Right atrium auricular region (tissue), 2 donors: Measurements from ENCODE around the gene CACNA2D2. TPM values are rescaled to one million over a fixed set of nuclear protein-coding genes. Genes with fewer than 3 reads are reported as not detected.

Experiments used
- DNase-seq: peaks from one replicate; pipeline ENCODE4 v3.0.0-alpha.2; 2019; ENCODE audit warnings: low spot score
- H3K27ac ChIP-seq, 2 donors: fragments of 200-600 bp; sonication (generic); 1 replicate in 1 of 2; 2 replicates in 1 of 2; pipeline ENCODE4 v1.5.1; 2016 to 2019
- H3K27me3 ChIP-seq, 2 donors: fragments of 200-600 bp; sonication (generic); one replicate each; pipeline versions ENCODE4 v1.5.1 to v1.6.0; 2017 to 2019
- H3K36me3 ChIP-seq: fragments of 200-600 bp; sonication (generic); one replicate; pipeline ENCODE4 v1.5.1; 2016
- H3K4me1 ChIP-seq, 2 donors: fragments of 200-600 bp; sonication (generic); one replicate each; pipeline versions ENCODE4 v1.5.1 to v1.6.0; 2017 to 2019
- H3K4me3 ChIP-seq, 2 donors: fragments of 200-600 bp; sonication (generic); 1 replicate in 1 of 2; 2 replicates in 1 of 2; pipeline ENCODE4 v1.5.1; 2017 to 2019; ENCODE audit warnings: mild to moderate bottlenecking in 1 of 2, moderate library complexity in 1 of 2
- H3K9me3 ChIP-seq, 2 donors: fragments of 200-600 bp; sonication (generic); one replicate each; pipeline ENCODE4 v1.5.1; 2019
- CTCF ChIP-seq, 2 donors: fragments of 200-600 bp; sonication (generic); IDR thresholded peaks; one replicate each; pipeline ENCODE4 v1.5.1; 2019; ENCODE audit warnings: antibody characterized with exemption in 2 of 2
- total RNA-seq, 2 donors: library from RNA; depleted of rRNA; stranded (reverse); fragments of >200 nt; gene quantifications; one replicate each; pipeline ENCODE4 v1.1.0, GENCODE V29; 2016

CACNA2D2 gene
- total RNA-seq, 2 donors from 2014 or later, result 3.7 to 6.2 TPM

- Histone ChIP-seq H3K4me3 (no peak overlapping the region), H3K27ac (no peak overlapping the region), H3K4me1 (no peaks in the 10 kb centered on the region), H3K9me3 (no peaks in the 10 kb centered on the region), H3K27me3 (no peaks in the 10 kb centered on the region), H3K36me3 (no peaks in the 10 kb centered on the region)
- no peak for TF ChIP-seq CTCF (IDR thresholded peaks at IDR 0.05)
- no peak for DNase-seq
Observed at GRCh38 chr3:50416736-50417636, 86.4 kb downstream of the CACNA2D2 start.

- no peaks in the 10 kb centered on the region for H3K4me1 ChIP-seq
- H3K27ac ChIP-seq, result no peak overlapping the region
- no peak overlapping the region for H3K4me3 ChIP-seq
- DNase-seq, result no peak
- H3K36me3 ChIP-seq, result no peaks in the 10 kb centered on the region
- TF ChIP-seq CTCF (IDR thresholded peaks at IDR 0.05), result no peak
- no peaks in the 10 kb centered on the region for H3K27me3 ChIP-seq
- no peaks in the 10 kb centered on the region for H3K9me3 ChIP-seq
Observed at GRCh38 chr3:50415816-50416215, 87.6 kb downstream of the CACNA2D2 start.

- no peaks in the 10 kb centered on the region for H3K9me3 ChIP-seq
- H3K27me3 ChIP-seq, result no peaks in the 10 kb centered on the region
- no peak overlapping the region for H3K4me3 ChIP-seq
- no peak for TF ChIP-seq CTCF (IDR thresholded peaks at IDR 0.05)
- no peak for DNase-seq
- no peaks in the 10 kb centered on the region for H3K36me3 ChIP-seq
- no peak overlapping the region for H3K27ac ChIP-seq
- no peaks in the 10 kb centered on the region for H3K4me1 ChIP-seq
Observed at GRCh38 chr3:50415061-50415460, 88.4 kb downstream of the CACNA2D2 start.

GRCh38 chr3:50414616-50415015, 88.8 kb downstream of the CACNA2D2 start:
- H3K4me3 ChIP-seq, result no peak overlapping the region
- no peak for DNase-seq
- no peaks in the 10 kb centered on the region for H3K36me3 ChIP-seq
- no peaks in the 10 kb centered on the region for H3K9me3 ChIP-seq
- no peak for TF ChIP-seq CTCF (IDR thresholded peaks at IDR 0.05)
- H3K27me3 ChIP-seq, result no peaks in the 10 kb centered on the region
- no peak overlapping the region for H3K27ac ChIP-seq
- H3K4me1 ChIP-seq, result no peaks in the 10 kb centered on the region

GRCh38 chr3:50412231-50412754, 91.1 kb downstream of the CACNA2D2 start:
- TF ChIP-seq CTCF (IDR thresholded peaks at IDR 0.05), result no peak
- no peak overlapping the region for H3K27ac ChIP-seq
- no peaks in the 10 kb centered on the region for H3K27me3 ChIP-seq
- no peak overlapping the region for H3K4me3 ChIP-seq
- no peaks in the 10 kb centered on the region for H3K36me3 ChIP-seq
- H3K4me1 ChIP-seq, result no peaks in the 10 kb centered on the region
- no peak for DNase-seq
- no peaks in the 10 kb centered on the region for H3K9me3 ChIP-seq
